Endodermal cell (in vitro differentiated cells): Measurements from ENCODE around the gene SAMD9. TPM values are rescaled to one million over a fixed set of nuclear protein-coding genes. Genes with fewer than 3 reads are reported as not detected.
"Not testable (repeated sequence)": the region's sequence is repeated elsewhere in the genome, so short reads cannot be mapped to it uniquely, and the experiment has no call there.

Experiments used
- DNase-seq: peaks from one replicate; pipeline ENCODE4 v3.0.0-alpha.2; 2017
- H3K27ac ChIP-seq: 2 replicates; pipeline ENCODE4 v1.5.1; 2013; ENCODE audit warnings: mild to moderate bottlenecking, low read depth, low read length, moderate library complexity
- H3K27me3 ChIP-seq: 2 replicates; pipeline ENCODE4 v1.6.1; 2013; ENCODE audit warnings: mild to moderate bottlenecking, low read length, moderate library complexity; ENCODE audit not compliant: insufficient read depth, control insufficient read depth, poor library complexity, severe bottlenecking
- H3K36me3 ChIP-seq: 2 replicates; pipeline ENCODE4 v1.7.0; 2013; ENCODE audit warnings: mild to moderate bottlenecking, low read length, moderate library complexity; ENCODE audit not compliant: control insufficient read depth, insufficient read depth
- H3K4me1 ChIP-seq: one replicate; pipeline ENCODE4 v1.7.0; 2013; ENCODE audit warnings: low read length; ENCODE audit not compliant: control insufficient read depth, insufficient read depth
- H3K4me3 ChIP-seq: 2 replicates; pipeline ENCODE4 v1.5.1; 2013; ENCODE audit warnings: mild to moderate bottlenecking, low read length, moderate library complexity
- H3K9ac ChIP-seq: 2 replicates; pipeline ENCODE4 v1.6.1; 2013; ENCODE audit warnings: mild to moderate bottlenecking, low read length, moderate library complexity; ENCODE audit not compliant: poor library complexity, severe bottlenecking; ENCODE audit errors: extremely low read depth
- H3K9me3 ChIP-seq: 2 replicates; pipeline ENCODE4 v1.6.1; 2013; ENCODE audit warnings: mild to moderate bottlenecking, low read length, moderate library complexity; ENCODE audit not compliant: control insufficient read depth
- H3K27ac Mint-ChIP-seq: 2 replicates; pipeline ENCODE4 v1.8.0; 2020; ENCODE audit warnings: mixed read lengths
- H3K27me3 Mint-ChIP-seq: 2 replicates; pipeline ENCODE4 v1.8.0; 2021; ENCODE audit warnings: mild to moderate bottlenecking, mixed read lengths; ENCODE audit not compliant: insufficient read depth
- H3K36me3 Mint-ChIP-seq: 2 replicates; pipeline ENCODE4 v1.8.0; 2020; ENCODE audit warnings: low read depth, mixed read lengths
- H3K4me1 Mint-ChIP-seq: 2 replicates; pipeline ENCODE4 v1.8.0; 2020; ENCODE audit warnings: mixed read lengths
- H3K4me3 Mint-ChIP-seq: 2 replicates; pipeline ENCODE4 v1.8.0; 2020; ENCODE audit warnings: mild to moderate bottlenecking, moderate library complexity, mixed read lengths
- H3K9me3 Mint-ChIP-seq: 2 replicates; pipeline ENCODE4 v1.8.0; 2020; ENCODE audit warnings: mild to moderate bottlenecking, mixed read lengths
- CTCF ChIP-seq: fragments of 200-600 bp; sonication (generic); conservative IDR thresholded peaks from 2 replicates; pipeline ENCODE4 v1.5.0; 2021; ENCODE audit warnings: antibody characterized with exemption, mild to moderate bottlenecking
- WGBS, 2 experiments: methylation state at CpG; one replicate each; pipeline versions ENCODE4 v1.1.5 to v1.1.7; 2013; ENCODE audit warnings: missing lambda C conversion rate in 2 of 2, mixed read lengths in 1 of 2; ENCODE audit not compliant: insufficient coverage in 1 of 2, insufficient read length in 1 of 2; 5-methylcytosine and 5-hydroxymethylcytosine counted together
- total RNA-seq, 2 donors: library from RNA; stranded (reverse); fragmentation: NEBNext Ultra II Directional in 1 of 2; extraction: Animal tissue kit (Norgen Biotek cat#: 25700) in 1 of 2; gene quantifications; 2 replicates in 1 of 2; 3 replicates in 1 of 2; pipeline ENCODE4 v1.2.1, GENCODE V29; 2021

The SAMD9 gene
- total RNA-seq, 2 donors from 2014 or later = not detected

GRCh38 chr7:93132216-93132615 is 14.4 kb upstream of the SAMD9 start:
- TF ChIP-seq CTCF = no peak
- Mint-ChIP-seq H3K27me3 (peaks cover 41% of the 10 kb centered on the region), H3K9me3 (peaks cover 6% of the 10 kb centered on the region), H3K4me3 (no peak overlapping the region), H3K27ac (no peak overlapping the region), H3K4me1 (no peaks in the 10 kb centered on the region), H3K36me3 (no peaks in the 10 kb centered on the region)
- peaks cover 62% of the 10 kb centered on the region for H3K27me3 ChIP-seq
- no peak overlapping the region for H3K4me3 ChIP-seq
- no peak for DNase-seq
- peaks cover 8% of the 10 kb centered on the region for H3K9me3 ChIP-seq
- H3K36me3 ChIP-seq = no peaks in the 10 kb centered on the region
- no peak overlapping the region for H3K9ac ChIP-seq
- no peak overlapping the region for H3K27ac ChIP-seq
- no peaks in the 10 kb centered on the region for H3K4me1 ChIP-seq
- 82 to 100% methylated on average over 2 to 3 of the region's 3 CpGs for WGBS, 2 experiments

- H3K9ac ChIP-seq, H3K36me3 ChIP-seq, H3K27ac Mint-ChIP-seq, H3K4me1 Mint-ChIP-seq, H3K4me3 ChIP-seq, H3K4me3 Mint-ChIP-seq, H3K4me1 ChIP-seq, DNase-seq, H3K36me3 Mint-ChIP-seq, H3K27ac ChIP-seq: not testable (repeated sequence)
- Mint-ChIP-seq H3K27me3 (peaks cover 21% of the 10 kb centered on the region), H3K9me3 (peaks cover 22% of the 10 kb centered on the region)
- 94 to 100% methylated on average over 1 of the region's 1 CpG for whole genome bisulfite sequencing, 2 experiments
- Histone ChIP-seq H3K9me3 (peaks cover 15% of the 10 kb centered on the region), H3K27me3 (peaks cover 17% of the 10 kb centered on the region)
These were observed 9.2 kb upstream of the SAMD9 start for GRCh38 chr7:93126954-93127353.

- not testable (repeated sequence) for H3K9ac ChIP-seq, H3K27ac ChIP-seq, H3K36me3 ChIP-seq, H3K4me3 ChIP-seq, H3K36me3 Mint-ChIP-seq, H3K4me1 Mint-ChIP-seq, DNase-seq, H3K27me3 ChIP-seq, H3K4me1 ChIP-seq, H3K27ac Mint-ChIP-seq, H3K4me3 Mint-ChIP-seq
- 94 to 100% methylated on average over 3 of the region's 3 CpGs for WGBS, 2 experiments
- Mint-ChIP-seq H3K9me3 (peaks cover 22% of the 10 kb centered on the region), H3K27me3 (peaks cover 16% of the 10 kb centered on the region)
- H3K9me3 ChIP-seq = peaks cover 15% of the 10 kb centered on the region
These were observed 5.8 kb upstream of the SAMD9 start for GRCh38 chr7:93123532-93123931.

GRCh38 chr7:93120592-93121549 is 3.1 kb upstream of the SAMD9 start:
- WGBS, 2 experiments = 91 to 95% methylated on average over 9 to 12 of the region's 12 CpGs
- H3K4me3 ChIP-seq = no peak overlapping the region
- Mint-ChIP-seq H3K4me3 (no peak overlapping the region), H3K27ac (no peak overlapping the region), H3K9me3 (peaks cover 3% of the 10 kb centered on the region), H3K27me3 (peaks cover 16% of the 10 kb centered on the region), H3K4me1 (peaks cover 5% of the 10 kb centered on the region), H3K36me3 (no peaks in the 10 kb centered on the region)
- DNase-seq = no peak
- H3K36me3 ChIP-seq = no peaks in the 10 kb centered on the region
- no peaks in the 10 kb centered on the region for H3K4me1 ChIP-seq
- no peaks in the 10 kb centered on the region for H3K9me3 ChIP-seq
- no peak overlapping the region for H3K27ac ChIP-seq
- no peaks in the 10 kb centered on the region for H3K27me3 ChIP-seq
- no peak for TF ChIP-seq CTCF
- H3K9ac ChIP-seq = no peak overlapping the region
